BE2C (cell line): Measurements from ENCODE around the gene RTRAF.

Source experiments
- DNase-seq: peaks from one replicate; pipeline ENCODE4 v3.0.0-alpha.2; 2020
- H3K27me3 ChIP-seq: fragments of 250-450 bp; sonication (Bioruptor Pico); 2 replicates; pipeline ENCODE4 v1.5.1; 2020; ENCODE audit warnings: mild to moderate bottlenecking
- H3K36me3 ChIP-seq: fragments of 250-450 bp; sonication (Bioruptor Pico); 2 replicates; pipeline ENCODE4 v1.5.1; 2020; ENCODE audit warnings: mild to moderate bottlenecking
- H3K4me1 ChIP-seq: fragments of 250-450 bp; sonication (Bioruptor Pico); 2 replicates; pipeline ENCODE4 v1.5.1; 2020
- H3K4me3 ChIP-seq: 2 replicates; pipeline ENCODE4 v1.5.1; 2011; ENCODE audit warnings: low read depth, low read length
- H3K9me3 ChIP-seq: fragments of 250-450 bp; sonication (Bioruptor Pico); 2 replicates; pipeline ENCODE4 v1.5.1; 2020
- CTCF ChIP-seq: IDR thresholded peaks from 2 replicates; pipeline ENCODE4 v1.5.1; 2012; ENCODE audit warnings: mild to moderate bottlenecking, low read depth, low read length

RTRAF gene

GRCh38 chr14:51979088-51979709 is 10.1 kb upstream of the RTRAF start:
- H3K9me3 ChIP-seq: no peaks in the 10 kb centered on the region
- DNase-seq: peak; percentile 84
- H3K27me3 ChIP-seq: no peaks in the 10 kb centered on the region
- TF ChIP-seq CTCF: peak; percentile 96
- H3K4me1 ChIP-seq: peaks cover 7% of the 10 kb centered on the region; the same call in 1 of the 2 replicates
- H3K4me3 ChIP-seq: no peak overlapping the region
- H3K36me3 ChIP-seq: no peaks in the 10 kb centered on the region

GRCh38 chr14:51981218-51981854 is 8.0 kb upstream of the RTRAF start:
- H3K27me3 ChIP-seq: no peaks in the 10 kb centered on the region
- no peak overlapping the region for H3K4me3 ChIP-seq
- no peak for TF ChIP-seq CTCF
- H3K9me3 ChIP-seq: no peaks in the 10 kb centered on the region
- H3K4me1 ChIP-seq: peaks cover 7% of the 10 kb centered on the region; the same call in 1 of the 2 replicates
- no peak for DNase-seq
- no peaks in the 10 kb centered on the region for H3K36me3 ChIP-seq

DNA sequence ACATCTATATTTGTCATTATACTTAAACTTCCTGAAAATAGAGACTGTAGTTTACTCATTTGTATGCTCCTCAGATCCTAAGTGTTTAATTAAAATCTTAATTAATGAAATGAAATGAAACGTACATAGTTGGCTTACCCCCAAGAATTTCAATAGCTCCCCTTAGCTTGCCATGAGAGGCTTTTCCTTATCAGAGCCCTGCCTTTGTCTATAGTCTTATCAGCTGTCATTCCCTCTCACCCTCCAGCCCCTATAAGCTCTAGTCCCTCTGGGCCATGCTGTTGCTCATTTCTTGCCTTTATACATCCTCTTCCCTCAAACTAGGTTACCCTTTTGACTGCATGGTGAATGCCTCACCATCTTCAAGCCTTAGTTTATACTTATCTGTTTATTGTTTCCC is 1.1 kb upstream of the RTRAF start:
- no peak for TF ChIP-seq CTCF
- peaks cover 3% of the 10 kb centered on the region; the same call in 1 of the 2 replicates for H3K4me1 ChIP-seq
- H3K9me3 ChIP-seq: no peaks in the 10 kb centered on the region
- H3K36me3 ChIP-seq: peaks cover 15% of the 10 kb centered on the region
- H3K27me3 ChIP-seq: no peaks in the 10 kb centered on the region
- DNase-seq: no peak
- no peak overlapping the region for H3K4me3 ChIP-seq

DNA sequence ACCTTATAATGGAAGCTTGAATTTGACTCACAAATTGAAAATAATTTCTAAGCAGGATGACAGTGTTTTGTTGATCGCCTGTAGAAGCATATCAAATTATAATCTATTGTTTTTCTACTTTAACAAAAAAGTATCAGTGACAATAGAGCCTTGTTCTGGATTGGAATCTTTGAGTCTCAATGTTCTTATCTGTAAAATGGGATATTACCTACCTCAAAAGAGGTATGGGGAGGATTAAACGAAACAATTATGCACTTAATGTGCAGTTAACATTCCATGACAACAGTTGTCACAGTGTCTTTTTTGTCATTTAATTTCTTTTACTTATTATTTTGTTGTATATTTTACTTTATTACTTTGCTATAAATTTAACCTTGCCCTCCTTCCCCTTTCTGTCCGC is 1.1 kb downstream of the RTRAF start:
- H3K27me3 ChIP-seq: no peaks in the 10 kb centered on the region
- H3K9me3 ChIP-seq: no peaks in the 10 kb centered on the region
- H3K36me3 ChIP-seq: peaks cover 37% of the 10 kb centered on the region
- TF ChIP-seq CTCF: no peak
- DNase-seq: no peak
- peaks cover 3% of the 10 kb centered on the region; the same call in 1 of the 2 replicates for H3K4me1 ChIP-seq
- H3K4me3 ChIP-seq: peak overlapping the region; percentile 98

DNA sequence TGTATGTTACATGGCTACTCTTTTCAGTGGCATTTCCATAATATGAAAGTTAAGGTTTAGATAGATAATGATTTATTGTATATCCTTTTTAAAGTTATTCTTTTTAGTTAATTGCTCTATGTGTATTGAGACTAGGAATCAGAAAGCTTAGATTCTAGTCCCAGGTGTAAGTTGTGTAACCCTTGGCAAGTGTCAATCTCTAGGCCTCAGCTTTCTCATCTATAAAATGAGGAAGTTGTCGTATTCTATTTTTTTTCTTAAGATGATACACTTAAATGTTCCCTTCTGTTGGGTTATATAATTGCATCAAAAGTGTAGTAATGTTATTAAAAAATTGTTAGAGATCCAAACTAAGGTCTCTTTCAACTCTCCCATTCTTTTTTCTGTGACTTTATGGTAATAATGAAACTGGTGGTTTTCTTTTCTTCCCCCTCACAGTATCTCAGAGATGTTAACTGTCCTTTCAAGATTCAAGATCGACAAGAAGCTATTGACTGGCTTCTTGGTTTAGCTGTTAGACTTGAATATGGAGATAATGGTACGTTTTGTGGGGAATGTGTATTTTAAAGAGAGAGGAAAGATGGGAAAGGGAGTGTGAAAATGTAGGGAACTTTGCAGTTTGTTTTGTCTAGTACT is 4.1 kb downstream of the RTRAF start:
- Histone ChIP-seq H3K36me3 (peaks cover 51% of the 10 kb centered on the region), H3K9me3 (no peaks in the 10 kb centered on the region), H3K4me1 (peaks cover 3% of the 10 kb centered on the region; the same call in 1 of the 2 replicates), H3K27me3 (no peaks in the 10 kb centered on the region), H3K4me3 (no peak overlapping the region)
- DNase-seq: no peak
- TF ChIP-seq CTCF: no peak
